AG09309 (cell line): ENCODE measurements around the gene SLC24A3.
"Not testable (repeated sequence)": the region's sequence is repeated elsewhere in the genome, so short reads cannot be mapped to it uniquely, and the experiment has no call there.

Experiments
- DNase-seq: peaks from one replicate; pipeline ENCODE4 v3.0.0-alpha.2; 2010; ENCODE audit warnings: low read depth
- H3K4me3 ChIP-seq: 2 replicates; pipeline ENCODE4 v1.5.1; 2011; ENCODE audit warnings: mild to moderate bottlenecking, low read depth, low read length, moderate library complexity; ENCODE audit not compliant: control insufficient read depth
- CTCF ChIP-seq: IDR thresholded peaks from 2 replicates; pipeline ENCODE4 v1.5.1; 2011; ENCODE audit warnings: mild to moderate bottlenecking, low read depth, low read length, inconsistent platforms; ENCODE audit not compliant: insufficient read depth, control insufficient read depth; ENCODE audit errors: missing control alignments

The SLC24A3 gene

GRCh38 chr20:19748681-19749080, 536.2 kb downstream of the SLC24A3 start:
- TF ChIP-seq CTCF, result no peak
- no peak for DNase-seq
- H3K4me3 ChIP-seq, result no peak overlapping the region

GRCh38 chr20:19749618-19750071, 537.2 kb downstream of the SLC24A3 start:
- H3K4me3 ChIP-seq, result no peak overlapping the region
- no peak for DNase-seq
- TF ChIP-seq CTCF, result no peak

- H3K4me3 ChIP-seq, result no peak overlapping the region
- no peak for TF ChIP-seq CTCF
- DNase-seq, result no peak
Measured at GRCh38 chr20:19750101-19750606, 537.7 kb downstream of the SLC24A3 start.

DNA sequence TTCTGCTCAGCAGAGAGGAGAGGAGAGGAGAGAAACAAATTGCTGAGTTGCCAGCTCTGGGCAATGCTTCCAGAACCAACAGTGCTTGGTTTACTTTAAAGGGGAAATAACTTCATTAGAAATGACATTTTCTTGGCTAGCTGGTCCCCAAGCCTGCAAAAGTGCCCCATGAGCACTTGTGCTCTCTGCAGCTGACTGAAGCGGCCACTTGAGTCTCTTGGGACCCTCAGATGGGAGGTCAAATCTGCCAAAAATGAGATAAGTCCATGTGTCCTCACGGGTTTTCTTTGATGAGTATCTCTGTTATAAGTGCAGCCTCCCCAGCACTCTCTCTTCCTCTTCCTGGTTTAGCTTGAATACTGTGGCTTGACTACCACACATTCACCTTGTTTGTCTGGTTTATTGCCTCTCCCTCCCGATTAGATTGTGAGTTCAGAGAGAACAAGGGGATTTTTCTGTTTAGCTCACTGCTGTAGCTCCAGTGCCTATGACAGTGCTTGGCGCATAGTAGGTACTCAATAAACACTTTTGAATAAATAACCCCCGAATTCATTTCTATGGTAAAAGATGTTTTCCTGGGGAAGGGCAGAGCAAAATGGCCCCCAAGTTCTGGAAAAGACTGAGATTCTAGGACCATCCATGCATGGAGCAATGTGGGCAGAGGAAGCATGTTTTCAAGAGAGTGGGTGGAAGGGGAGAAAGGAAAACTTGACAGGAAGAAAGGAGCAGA, 538.6 kb downstream of the SLC24A3 start:
- no peak overlapping the region for H3K4me3 ChIP-seq
- no peak for TF ChIP-seq CTCF
- DNase-seq, result no peak

DNA sequence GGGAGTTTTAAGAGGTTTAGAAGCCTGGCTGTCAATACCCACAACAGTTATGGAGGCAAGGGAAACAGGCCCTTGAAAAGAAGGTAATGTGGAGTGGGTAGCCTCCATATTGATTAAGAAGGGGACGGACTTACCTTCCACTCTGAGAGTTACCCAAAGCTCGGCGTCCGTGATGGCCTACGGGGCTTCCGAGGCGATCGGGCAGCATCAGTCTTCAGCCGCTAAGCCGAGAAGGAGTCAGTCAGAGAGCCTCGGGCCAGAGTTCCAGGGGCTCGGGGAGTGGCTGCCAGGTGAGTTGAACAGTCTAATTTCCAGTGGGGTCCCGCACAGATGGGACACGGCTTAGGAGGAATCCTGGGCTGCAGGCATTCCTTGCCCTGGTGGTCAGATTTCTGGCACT, 541.8 kb downstream of the SLC24A3 start:
- DNase-seq, H3K4me3 ChIP-seq: not testable (repeated sequence)

DNA sequence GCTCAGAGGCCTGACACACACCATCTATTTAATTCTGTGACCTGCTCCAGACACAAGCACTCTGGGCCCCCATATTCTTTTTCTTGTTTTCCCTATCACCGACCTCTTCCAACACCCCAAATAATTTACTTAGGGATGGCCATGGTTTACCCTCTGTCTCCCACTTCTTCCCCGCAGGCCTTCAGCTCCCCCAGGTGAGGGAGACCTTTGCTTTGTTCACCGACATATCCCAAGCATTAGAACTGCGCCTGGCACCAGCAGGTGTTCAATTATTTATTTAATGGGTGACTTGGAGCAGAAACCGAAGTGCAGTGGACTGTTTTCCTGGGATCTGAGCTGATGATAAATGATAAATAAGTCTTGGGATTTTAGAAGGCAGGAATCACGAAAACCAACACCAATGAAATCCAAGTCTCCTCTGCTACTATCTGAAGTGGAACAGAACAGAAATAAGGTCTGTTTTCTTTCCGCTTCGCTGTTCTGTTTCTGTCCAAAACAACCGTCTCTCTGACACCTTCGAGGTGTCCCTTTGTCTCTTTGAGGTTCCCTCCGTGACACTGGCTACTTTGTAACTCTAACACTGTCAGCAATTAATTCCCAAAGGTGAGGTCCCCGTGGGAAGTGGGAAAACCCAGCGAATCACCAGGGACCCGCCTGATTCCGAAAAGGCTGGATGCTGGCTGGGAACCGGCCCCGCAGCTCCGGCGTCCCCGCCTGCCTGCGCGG, 544.5 kb downstream of the SLC24A3 start:
- no peak for DNase-seq

More for the DNA sequence above, 544.5 kb downstream of the SLC24A3 start:
- no peak for TF ChIP-seq CTCF
- H3K4me3 ChIP-seq, result peak overlapping the region; percentile 85
